HCT116 (cell line): ENCODE data around the gene GAMT. TPM values are rescaled to one million over a fixed set of nuclear protein-coding genes. Genes with fewer than 3 reads are reported as not detected.
A peak's percentile ranks its signal among the peaks of the same experiment; 100 is the strongest.

ENCODE experiments used
- ATAC-seq: fragments of 200-7000 bp; cut with Tn5 transposase; 2 replicates; pipeline ENCODE4 v1.9.1; 2020; ENCODE audit warnings: mild to moderate bottlenecking, moderate library complexity
- BruUV-seq: library from RNA; stranded (reverse); fragments of 400-500 nt; replicated peaks from 2 replicates; lab custom pipeline; 2021; lab: Mats Ljungman, UMichigan
- CTCF ChIA-PET: fragments of 300-600 bp; sonication (Branson Sonifier 250); formaldehyde crosslinking; loops from one replicate; lab custom pipeline; 2021; ENCODE audit warnings: antibody characterized with exemption; lab: Charles Lee
- POLR2A ChIA-PET: fragments of 300-600, 350-600 bp; sonication (Branson Sonifier 250); formaldehyde crosslinking; loops from one replicate; lab custom pipeline; 2021; ENCODE audit warnings: antibody characterized with exemption; lab: Charles Lee
- RAD21 ChIA-PET, 2 experiments: fragments of 300-600 bp; sonication (Branson Sonifier 250); formaldehyde crosslinking; loops; one replicate each; lab custom pipeline; 2023; ENCODE audit warnings: low total read pairs in 2 of 2; ENCODE audit not compliant: uncharacterized antibody in 2 of 2, unreplicated experiment in 2 of 2, low non-redundant PET in 1 of 2; lab: Charles Lee
- DNase-seq: peaks from one replicate; pipeline ENCODE4 v3.0.0-alpha.2; 2010; ENCODE audit warnings: low read depth, low spot score
- H2AFZ ChIP-seq: fragments of 200-600 bp; shearing (Covaris generic), sonication (generic); 2 replicates; pipeline ENCODE4 v1.6.1; 2017; ENCODE audit warnings: low read depth, mixed run types, mixed read lengths, antibody characterized with exemption, low read length; ENCODE audit not compliant: poor library complexity, severe bottlenecking
- H3K27ac ChIP-seq: 2 replicates; pipeline ENCODE4 v1.5.1; 2012; ENCODE audit warnings: low read depth, low read length
- H3K27me3 ChIP-seq: fragments of 200-600 bp; sonication (generic); 2 replicates; pipeline ENCODE4 v1.6.1; 2016; ENCODE audit warnings: mixed run types, low read length, mixed read lengths; ENCODE audit not compliant: insufficient read depth
- H3K36me3 ChIP-seq, 2 experiments: fragments of 200-500 bp in 1 of 2; fragments of 200-600 bp in 1 of 2; sonication (Bioruptor generic) in 1 of 2; sonication (generic) in 1 of 2; 2 replicates each; pipeline versions ENCODE4 v1.5.1 to v1.6.1; 2014 to 2016; ENCODE audit warnings: low read length in 2 of 2, inconsistent platforms in 1 of 2, mixed read lengths in 1 of 2, mixed run types in 1 of 2; ENCODE audit not compliant: insufficient read depth in 2 of 2, control insufficient read depth in 1 of 2
- H3K4me1 ChIP-seq, 2 experiments: fragments of 200-600 bp in 1 of 2; sonication (generic) in 1 of 2; 2 replicates each; pipeline versions ENCODE4 v1.5.1 to v1.6.1; 2012 to 2017; ENCODE audit warnings: low read length in 2 of 2, inconsistent platforms in 1 of 2, mild to moderate bottlenecking in 1 of 2, mixed read lengths in 1 of 2, mixed run types in 1 of 2, moderate library complexity in 1 of 2; ENCODE audit not compliant: insufficient read depth in 2 of 2, control insufficient read depth in 1 of 2
- H3K4me2 ChIP-seq: fragments of 200-600 bp; sonication (generic); 2 replicates; pipeline ENCODE4 v1.6.1; 2017; ENCODE audit warnings: mixed run types, low read length, mixed read lengths
- H3K4me3 ChIP-seq, 2 experiments: fragments of 200-600 bp in 1 of 2; sonication (generic) in 1 of 2; replicated peaks in 1 of 2; 2 replicates each; pipeline ENCODE4 v1.5.1; 2011 to 2016; ENCODE audit warnings: low read length in 2 of 2, control low read depth in 1 of 2, low read depth in 1 of 2, mild to moderate bottlenecking in 1 of 2, mixed read lengths in 1 of 2, mixed run types in 1 of 2
- H3K79me2 ChIP-seq: fragments of 200-600 bp; sonication (generic); 2 replicates; pipeline ENCODE4 v1.6.1; 2017; ENCODE audit warnings: mild to moderate bottlenecking, mixed run types, low read length, moderate library complexity, mixed read lengths; ENCODE audit not compliant: insufficient read depth
- H3K9ac ChIP-seq: fragments of 200-600 bp; sonication (generic); 2 replicates; pipeline ENCODE4 v1.6.1; 2016; ENCODE audit warnings: low read length, mixed read lengths
- H3K9me2 ChIP-seq: fragments of 200-600 bp; sonication (generic), shearing (Covaris generic); 2 replicates; pipeline ENCODE4 v1.6.1; 2017; ENCODE audit warnings: mixed run types, mild to moderate bottlenecking, moderate library complexity; ENCODE audit not compliant: insufficient read depth
- H3K9me3 ChIP-seq, 2 experiments: fragments of 200-500 bp in 1 of 2; fragments of 200-600 bp in 1 of 2; sonication (Bioruptor generic) in 1 of 2; sonication (generic) in 1 of 2; 2 replicates each; pipeline ENCODE4 v1.6.1; 2014 to 2017; ENCODE audit warnings: low read length in 2 of 2, mixed read lengths in 2 of 2, inconsistent platforms in 1 of 2, low read depth in 1 of 2, mild to moderate bottlenecking in 1 of 2, mixed run types in 1 of 2, moderate library complexity in 1 of 2; ENCODE audit not compliant: control insufficient read depth in 1 of 2, insufficient read depth in 1 of 2
- H4K20me1 ChIP-seq: fragments of 200-600 bp; sonication (generic), shearing (Covaris generic); 2 replicates; pipeline ENCODE4 v1.6.1; 2017; ENCODE audit warnings: mixed run types, mild to moderate bottlenecking, moderate library complexity; ENCODE audit not compliant: insufficient read depth
- CEBPB ChIP-seq: IDR thresholded peaks from 2 replicates; pipeline ENCODE4 v1.6.1; 2012; ENCODE audit warnings: low read depth
- EZH2 ChIP-seq: fragments of 200-600 bp; sonication (generic); IDR thresholded peaks from 2 replicates; pipeline ENCODE4 v1.6.1; 2017; ENCODE audit warnings: antibody characterized with exemption, mixed run types
- RAD21 ChIP-seq: IDR thresholded peaks from 2 replicates; pipeline ENCODE4 v1.6.1; 2012; ENCODE audit warnings: low read depth, mild to moderate bottlenecking
- SRF ChIP-seq: IDR thresholded peaks from 2 replicates; pipeline ENCODE4 v1.6.1; 2012; ENCODE audit warnings: low read depth
- TCF7L2 ChIP-seq: IDR thresholded peaks from 2 replicates; pipeline ENCODE4 v1.7.0; 2011; ENCODE audit warnings: borderline replicate concordance, inconsistent platforms; ENCODE audit not compliant: insufficient read depth, insufficient read length; ENCODE audit errors: extremely low read depth
- intact Hi-C: fragments of 100-400 bp; cut with micrococcal nuclease; formaldehyde crosslinking; loops from 2 replicates; pipeline ENCODE4 v1.10.0; 2022
- total RNA-seq: library from RNA; stranded (reverse); gene quantifications from one replicate; pipeline ENCODE4 v1.2.1, GENCODE V29; 2021; ENCODE audit not compliant: unreplicated experiment
- TF ChIP-seq, protein P1 (sequence below), 3 experiments: fragments of 200-600 bp in 1 of 3; sonication (generic) in 1 of 3; IDR thresholded peaks in 2 of 3; conservative IDR thresholded peaks in 1 of 3; 2 replicates each; pipeline ENCODE4 v1.5.1; 2012 to 2017; ENCODE audit warnings: low read depth in 2 of 3, low read length in 2 of 3, antibody characterized with exemption in 1 of 3, borderline replicate concordance in 1 of 3, control low read depth in 1 of 3, mild to moderate bottlenecking in 1 of 3, mixed read lengths in 1 of 3, mixed run types in 1 of 3, moderate library complexity in 1 of 3; ENCODE audit not compliant: insufficient read depth in 1 of 3

Gene GAMT
- total RNA-seq, 1 experiment from 2014 or later, result 102 TPM

DNA sequence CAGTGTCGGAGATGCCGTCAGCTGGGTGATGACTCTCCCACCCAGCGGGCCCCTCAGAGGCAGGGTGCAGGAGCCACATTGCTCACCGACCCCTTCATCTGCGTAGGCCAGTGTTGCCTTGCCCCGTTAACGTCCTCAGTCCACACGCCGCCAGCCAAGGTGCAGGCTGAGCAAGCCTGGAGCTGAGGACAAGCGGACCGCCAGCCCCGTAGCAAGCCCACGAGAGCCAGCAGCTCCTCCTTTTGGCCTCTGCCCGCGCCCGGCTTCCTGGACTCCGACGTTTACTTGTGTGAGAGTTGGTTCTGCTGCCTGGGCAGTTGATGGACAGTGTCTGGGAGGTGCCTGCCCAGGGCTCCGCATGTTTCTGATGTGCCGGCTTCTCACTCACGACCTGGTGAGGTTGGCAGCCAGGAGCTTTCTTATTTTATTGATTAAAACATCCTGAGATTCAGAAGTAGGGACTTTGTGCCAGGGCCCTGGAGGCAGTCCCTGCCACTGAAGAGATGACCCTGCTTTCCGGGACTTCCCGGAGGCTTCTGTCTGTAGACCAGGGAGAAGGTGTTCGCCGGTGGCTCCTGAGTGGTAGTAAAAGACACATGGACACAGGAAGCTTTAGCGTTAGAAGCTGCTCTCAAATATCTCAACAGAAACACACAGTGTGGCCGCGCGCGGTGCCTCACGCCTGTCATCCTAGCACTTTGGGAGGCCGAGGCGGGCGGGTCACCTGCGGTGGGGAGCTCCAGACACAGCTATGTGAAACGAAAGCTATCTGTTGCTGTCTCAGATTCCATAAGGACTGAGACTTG, 11.9 kb upstream of the GAMT start:
- Histone ChIP-seq H3K4me1 (peaks cover 32 to 69% of the 10 kb centered on the region in 2 experiments), H3K4me2 (no peak overlapping the region), H3K4me3 (no peak overlapping the region), H3K9ac (no peak overlapping the region), H3K27ac (peak overlapping the region; percentile 30; the same call in 1 of the 2 replicates), H3K9me3 (no peaks in the 10 kb centered on the region)
- ATAC-seq, result no peak
- TF ChIP-seq TCF7L2 (no peak), CEBPB (no peak), SRF (no peak), EZH2 (no peak), RAD21 (no peak)
- TF ChIP-seq, protein P1, sequence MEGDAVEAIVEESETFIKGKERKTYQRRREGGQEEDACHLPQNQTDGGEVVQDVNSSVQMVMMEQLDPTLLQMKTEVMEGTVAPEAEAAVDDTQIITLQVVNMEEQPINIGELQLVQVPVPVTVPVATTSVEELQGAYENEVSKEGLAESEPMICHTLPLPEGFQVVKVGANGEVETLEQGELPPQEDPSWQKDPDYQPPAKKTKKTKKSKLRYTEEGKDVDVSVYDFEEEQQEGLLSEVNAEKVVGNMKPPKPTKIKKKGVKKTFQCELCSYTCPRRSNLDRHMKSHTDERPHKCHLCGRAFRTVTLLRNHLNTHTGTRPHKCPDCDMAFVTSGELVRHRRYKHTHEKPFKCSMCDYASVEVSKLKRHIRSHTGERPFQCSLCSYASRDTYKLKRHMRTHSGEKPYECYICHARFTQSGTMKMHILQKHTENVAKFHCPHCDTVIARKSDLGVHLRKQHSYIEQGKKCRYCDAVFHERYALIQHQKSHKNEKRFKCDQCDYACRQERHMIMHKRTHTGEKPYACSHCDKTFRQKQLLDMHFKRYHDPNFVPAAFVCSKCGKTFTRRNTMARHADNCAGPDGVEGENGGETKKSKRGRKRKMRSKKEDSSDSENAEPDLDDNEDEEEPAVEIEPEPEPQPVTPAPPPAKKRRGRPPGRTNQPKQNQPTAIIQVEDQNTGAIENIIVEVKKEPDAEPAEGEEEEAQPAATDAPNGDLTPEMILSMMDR (IDR thresholded peaks at IDR 0.05 in 2 of 3, conservative IDR thresholded peaks at IDR 0.05 in 1 of 3; ENCODE audit: borderline replicate concordance in 1 of 3, insufficient read depth in 1 of 3, low read depth in 2 of 3, low read length in 2 of 3), result no peak
- TF ChIP-seq, all 23 proteins: peak for 0
- RAD21 ChIA-PET, result no interaction called here
- intact Hi-C loops, result no loop called here
- H4K20me1 ChIP-seq, result peaks cover 49% of the 10 kb centered on the region; the same call in 1 of the 2 replicates
- H3K79me2 ChIP-seq, result peaks cover 100% of the 10 kb centered on the region
- H3K27me3 ChIP-seq, result no peaks in the 10 kb centered on the region
- POLR2A ChIA-PET, result interaction anchor here (0.7 kb wide), 1 partner anchor 96 kb away, joined by 3 read pairs; no protein-coding TSS in a partner anchor
- CTCF ChIA-PET, result no interaction called here
- H3K36me3 ChIP-seq, result peaks cover 6 to 70% of the 10 kb centered on the region in 2 experiments; a peak in 3 of 4 replicates
- no peak overlapping the region for H2AFZ ChIP-seq
- no peaks in the 10 kb centered on the region for H3K9me2 ChIP-seq
- BruUV-seq, result no TSS peak
- DNase-seq, result no peak
